Subcutaneous adipose tissue (tissue), 4 donors: ENCODE measurements around the gene PI4K2B. TPM values are rescaled to one million over a fixed set of nuclear protein-coding genes. Genes with fewer than 3 reads are reported as not detected.

Experiments used
- total RNA-seq, 4 donors: library from RNA; depleted of rRNA; stranded (reverse); fragments of >200 nt; gene quantifications; one replicate each; pipeline ENCODE4 v1.1.0, GENCODE V29; 2016
- TF ChIP-seq, protein P1 (sequence below): fragments of 450-650 bp; IDR thresholded peaks from one replicate; pipeline ENCODE4 v1.5.1; 2016; ENCODE audit warnings: low read depth, mild to moderate bottlenecking, control low read depth, antibody characterized with exemption, moderate library complexity

PI4K2B gene
- total RNA-seq, result 10 to 100 TPM; 11.7 to 28.6 (median 17.2) TPM

- TF ChIP-seq, protein P1, sequence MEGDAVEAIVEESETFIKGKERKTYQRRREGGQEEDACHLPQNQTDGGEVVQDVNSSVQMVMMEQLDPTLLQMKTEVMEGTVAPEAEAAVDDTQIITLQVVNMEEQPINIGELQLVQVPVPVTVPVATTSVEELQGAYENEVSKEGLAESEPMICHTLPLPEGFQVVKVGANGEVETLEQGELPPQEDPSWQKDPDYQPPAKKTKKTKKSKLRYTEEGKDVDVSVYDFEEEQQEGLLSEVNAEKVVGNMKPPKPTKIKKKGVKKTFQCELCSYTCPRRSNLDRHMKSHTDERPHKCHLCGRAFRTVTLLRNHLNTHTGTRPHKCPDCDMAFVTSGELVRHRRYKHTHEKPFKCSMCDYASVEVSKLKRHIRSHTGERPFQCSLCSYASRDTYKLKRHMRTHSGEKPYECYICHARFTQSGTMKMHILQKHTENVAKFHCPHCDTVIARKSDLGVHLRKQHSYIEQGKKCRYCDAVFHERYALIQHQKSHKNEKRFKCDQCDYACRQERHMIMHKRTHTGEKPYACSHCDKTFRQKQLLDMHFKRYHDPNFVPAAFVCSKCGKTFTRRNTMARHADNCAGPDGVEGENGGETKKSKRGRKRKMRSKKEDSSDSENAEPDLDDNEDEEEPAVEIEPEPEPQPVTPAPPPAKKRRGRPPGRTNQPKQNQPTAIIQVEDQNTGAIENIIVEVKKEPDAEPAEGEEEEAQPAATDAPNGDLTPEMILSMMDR, result no peak
Measured at GRCh38 chr4:25233737-25234389, at the start of gene PI4K2B. Gene PI4K2B (plus strand): TSS chr4:25234033. CDS start chr4:25234164, 131 bp downstream.

DNA sequence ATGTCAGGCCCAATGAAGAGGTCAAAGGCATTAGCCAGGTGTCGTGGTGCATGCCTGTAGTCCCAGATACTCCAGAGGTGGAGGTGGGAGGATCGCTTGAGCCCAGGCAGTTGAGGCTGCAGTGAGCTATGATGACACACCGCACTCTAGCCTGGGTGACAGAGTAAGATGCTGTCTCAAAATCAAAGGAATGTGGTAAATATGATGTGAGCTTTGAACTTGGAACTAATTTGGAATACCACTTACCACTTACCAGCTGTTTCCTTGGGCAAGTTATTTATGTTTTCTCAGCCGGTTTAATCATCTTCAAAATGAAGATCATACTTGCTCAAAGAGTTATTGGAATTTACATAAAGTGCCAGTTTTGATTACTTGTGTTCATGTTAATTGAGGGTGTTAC lies 49.8 kb upstream of the PI4K2B start:
- TF ChIP-seq, protein P1, result no peak

DNA sequence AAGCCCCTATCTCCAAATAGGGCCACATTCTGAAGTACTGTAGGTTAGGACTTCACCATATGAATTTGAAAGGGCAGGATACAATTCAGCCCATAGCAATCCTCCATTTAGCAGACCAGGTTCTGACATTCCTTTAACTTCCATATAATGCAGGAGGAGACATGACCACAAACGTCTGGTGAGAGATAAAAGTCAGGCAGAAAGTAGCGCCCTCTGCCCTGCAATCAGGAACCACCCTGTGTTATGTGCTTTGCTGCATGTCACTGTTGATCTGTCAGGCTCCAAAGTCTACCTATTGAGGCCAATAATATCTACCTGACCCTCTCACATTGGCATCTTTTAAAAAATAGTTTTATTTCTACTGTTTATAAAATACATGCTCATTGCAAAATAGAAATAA lies 43.4 kb upstream of the PI4K2B start:
- TF ChIP-seq, protein P1, result no peak

DNA sequence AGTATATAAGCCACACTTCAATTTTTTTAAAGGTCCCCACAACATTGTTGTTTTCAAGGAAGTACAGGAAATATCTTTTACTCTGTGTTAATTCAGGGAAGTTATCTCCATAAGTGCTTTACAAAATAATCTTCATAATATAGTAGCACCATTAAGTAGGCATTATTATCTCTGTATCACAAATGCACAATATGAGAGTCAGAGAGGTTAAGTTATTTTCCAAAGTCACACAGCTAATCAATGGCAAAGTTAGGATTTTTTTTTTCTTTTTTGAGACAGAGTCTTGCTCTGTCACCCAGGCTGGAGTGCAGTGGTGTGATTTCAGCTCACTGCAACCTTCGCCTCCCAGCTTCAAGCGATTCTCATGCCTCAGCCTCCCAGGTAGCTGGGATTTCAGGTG lies 35.1 kb upstream of the PI4K2B start:
- TF ChIP-seq, protein P1, result no peak

- TF ChIP-seq, protein P1, result no peak
Measured at GRCh38 chr4:25207997-25208396, 25.8 kb upstream of the PI4K2B start.

DNA sequence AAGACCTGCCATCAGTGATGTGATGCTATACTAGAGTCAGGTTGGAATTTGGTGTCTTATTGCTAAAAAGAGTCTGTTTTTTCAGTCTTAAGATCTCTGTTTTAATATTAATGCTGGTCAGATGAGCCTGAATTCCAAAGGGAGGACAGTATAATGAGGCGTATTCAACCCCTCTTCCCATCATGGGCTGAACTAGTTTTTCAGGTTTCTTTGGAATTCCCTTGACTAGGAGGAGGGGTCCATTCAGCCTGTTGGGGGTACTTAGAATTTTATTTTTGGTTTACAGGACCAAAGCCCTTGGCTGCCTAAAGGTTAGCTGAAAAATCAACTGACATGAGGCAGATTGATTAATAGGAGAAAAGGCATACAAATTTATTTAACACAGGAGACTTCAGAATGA lies 24.1 kb upstream of the PI4K2B start:
- TF ChIP-seq, protein P1, result no peak

- TF ChIP-seq, protein P1, result no peak
Measured at GRCh38 chr4:25211721-25212120, 22.1 kb upstream of the PI4K2B start.
